Adrenal gland (tissue), 19 donors: Measurements from ENCODE around the gene AJUBA. TPM values are rescaled to one million over a fixed set of nuclear protein-coding genes. Genes with fewer than 3 reads are reported as not detected.

ENCODE experiments used
- DNase-seq, 7 donors: peaks; one replicate each; pipeline ENCODE4 v3.0.0-alpha.2; 2019 to 2020
- H3K27ac ChIP-seq, 5 donors: fragments of 200-600 bp; sonication (generic) in 4 of 5; 1 replicate in 3 of 5; 2 replicates in 2 of 5; pipeline versions ENCODE4 v1.5.1 to v1.8.0; 2016 to 2020; ENCODE audit warnings: mild to moderate bottlenecking in 1 of 5
- H3K27me3 ChIP-seq: fragments of 200-600 bp; 2 replicates; pipeline ENCODE4 v1.8.0; 2021
- H3K36me3 ChIP-seq, 2 donors: fragments of 200-600 bp; replicated peaks in 1 of 2; 1 replicate in 1 of 2; 2 replicates in 1 of 2; pipeline versions ENCODE4 v1.5.1 to v1.8.0; 2018 to 2022
- H3K4me1 ChIP-seq, 2 donors: fragments of 200-600 bp; replicated peaks in 1 of 2; 1 replicate in 1 of 2; 2 replicates in 1 of 2; pipeline versions ENCODE4 v1.5.1 to v1.8.0; 2018 to 2021
- H3K4me3 ChIP-seq, 4 donors: fragments of 200-600 bp; sonication (generic) in 3 of 4; one replicate each; pipeline ENCODE4 v1.5.1; 2016 to 2018
- H3K9me3 ChIP-seq, 3 donors: fragments of 200-600 bp; sonication (generic) in 1 of 3; replicated peaks in 1 of 3; 1 replicate in 2 of 3; 2 replicates in 1 of 3; pipeline versions ENCODE4 v1.5.1 to v1.8.0; 2016 to 2021
- POLR2A ChIP-seq, 2 donors: fragments of 450-650 bp; IDR thresholded peaks; one replicate each; pipeline ENCODE4 v1.6.1; 2017; ENCODE audit warnings: antibody characterized with exemption in 2 of 2, mild to moderate bottlenecking in 2 of 2, moderate library complexity in 1 of 2
- WGBS, 4 donors: extraction: QIAGEN DNeasy Blood & Tissue Kit in 2 of 4; methylation state at CpG; one replicate each; pipeline versions ENCODE4 v1.1.5 to v1.1.7; 2013 to 2017; 5-methylcytosine and 5-hydroxymethylcytosine counted together
- intact Hi-C, 2 donors: fragments of 100-400 bp; cut with DNase I; formaldehyde crosslinking; loops; one replicate each; pipeline versions ENCODE4 v1.14.1 to v1.15.0; 2022 to 2023
- long read RNA-seq, 10 donors: library from polyadenylated mRNA in 3 of 10; unstranded in 2 of 10; stranded (forward) in 1 of 10; transcript quantifications; one replicate each; pipeline ENCODE4 v2.0.0 and lab custom pipeline, GENCODE V29; 2021 to 2026
- polyA plus RNA-seq, 3 donors: library from polyadenylated mRNA; stranded (reverse); fragments of 200-250 nt in 2 of 3; fragments of 350-450 nt in 1 of 3; fragmentation: Illumina TruSeq in 1 of 3; extraction: RNeasy Lipid Tissue Mini Kit (QIAGEN cat#74804) in 1 of 3; gene quantifications; one replicate each; pipeline ENCODE4 v1.2.3, GENCODE V29; 2013 to 2014
- total RNA-seq, 9 donors: library from RNA; depleted of rRNA in 4 of 9; stranded (reverse); fragments of >200 nt in 4 of 9; fragments of 120-200 nt in 1 of 9; fragmentation: NEBNext Ultra II Directional in 1 of 9; extraction: Animal tissue kit (Norgen Biotek cat#: 25700) in 1 of 9; gene quantifications; one replicate each; pipeline versions ENCODE4 v1.1.0 to v1.2.4, GENCODE V29; 2013 to 2023
- TF ChIP-seq, protein P1 (sequence below), 6 experiments: fragments of 450-650 bp in 4 of 6; fragments of 200-600 bp in 2 of 6; sonication (generic) in 1 of 6; IDR thresholded peaks; 1 replicate in 5 of 6; 2 replicates in 1 of 6; pipeline versions ENCODE4 v1.5.1 to v1.8.0; 2016 to 2021; ENCODE audit warnings: antibody characterized with exemption in 6 of 6, mild to moderate bottlenecking in 2 of 6, moderate library complexity in 1 of 6
- donor health status: healthy with polysubstance abuse.
- donor health status: Bipolar disorder and iron deficiency.
- donor health status: DM: yes; HTN: yes; CAD: no.
- donor health status: DM: no; HTN: no; CAD: no.
- donor health status: DM: no; HTN: no; CAD: no.
- donor health status: DM: yes; HTN: yes; CAD: no.

AJUBA gene
- total RNA-seq (10 to 100 TPM in 3 of 9 donors, 1 to 10 TPM in 6; 2.0 to 12.6 (median 6.2) TPM), polyA plus RNA-seq (1 to 10 TPM; 1.4 to 3.6 (median 2.3) TPM)
- long read RNA-seq, donor 1, full-length matches to known transcripts = 1 of 1 reads
- long read RNA-seq, donor 1, partial matches to known transcripts = 0 of 1 reads
- long read RNA-seq, donor 1, other reads (novel, unspliced or antisense) = 0 of 1 reads
- long read RNA-seq, donor 2, full-length matches to known transcripts = 1 of 1 reads
- long read RNA-seq, donor 2, partial matches to known transcripts = 0 of 1 reads
- long read RNA-seq, donor 2, other reads (novel, unspliced or antisense) = 0 of 1 reads
- long read RNA-seq, donor 3 = 0 reads
- long read RNA-seq, donor 4 = 0 reads
- long read RNA-seq, donor 5, full-length matches to known transcripts = 10 of 12 reads
- long read RNA-seq, donor 5, partial matches to known transcripts = 0 of 12 reads
- long read RNA-seq, donor 5, other reads (novel, unspliced or antisense) = 2 of 12 reads
- long read RNA-seq, donor 6, partial matches to known transcripts = 0 of 1 reads
- long read RNA-seq, donor 6, other reads (novel, unspliced or antisense) = 1 of 1 reads
- long read RNA-seq, donor 7 = 0 reads
- long read RNA-seq, donor 8, full-length matches to known transcripts = 1 of 1 reads
- long read RNA-seq, donor 8, partial matches to known transcripts = 0 of 1 reads
- long read RNA-seq, donor 8, other reads (novel, unspliced or antisense) = 0 of 1 reads
- long read RNA-seq, donor 9 = 0 reads
- long read RNA-seq, donor 10 = 0 reads

DNA sequence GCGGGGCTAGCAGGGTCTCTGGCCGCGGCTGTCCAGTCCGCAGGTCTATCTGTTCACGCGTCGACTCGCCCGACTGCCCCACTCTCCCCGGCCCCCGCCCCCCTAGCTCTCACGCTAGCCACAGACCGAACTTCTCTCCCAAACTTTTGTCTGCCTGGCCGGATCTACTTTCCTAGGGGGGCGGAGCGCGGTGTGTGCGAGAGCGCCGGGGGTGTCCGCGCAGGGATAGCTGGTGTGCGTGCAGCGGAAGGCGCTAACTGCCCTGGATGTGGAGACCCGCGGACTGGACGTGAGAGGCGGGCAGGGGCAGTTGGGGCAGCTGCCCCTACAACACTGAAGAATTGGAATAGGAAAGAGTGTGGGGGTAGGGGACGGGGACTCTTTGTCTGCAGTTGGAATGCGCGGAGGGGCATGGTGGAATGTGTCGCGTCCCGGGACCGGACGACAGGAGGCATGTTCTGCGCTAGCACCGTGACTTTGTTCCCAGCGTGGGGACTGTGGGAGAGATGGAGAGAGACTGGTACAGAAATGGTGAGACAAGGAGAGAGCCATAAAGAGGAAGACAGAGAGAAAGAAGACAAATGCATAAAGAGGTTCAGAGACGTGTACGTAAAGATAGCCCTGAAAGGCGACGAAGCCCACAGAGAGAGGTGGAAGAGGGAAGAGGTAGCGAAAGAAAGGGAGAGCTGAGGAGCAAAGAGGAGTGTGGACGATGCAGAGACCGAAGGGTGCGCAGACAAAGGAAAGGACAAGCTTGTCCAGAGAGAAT, at the start of gene AJUBA:
Gene AJUBA (minus strand): TSS at position 75 of the 769 bp plus-strand sequence. CDS start 285 bp downstream, outside the sequence.
- Histone ChIP-seq H3K4me1 (peaks cover 9 to 20% of the 10 kb centered on the region in 2 donors), H3K9me3 (no peaks in the 10 kb centered on the region), H3K36me3 (no peaks in the 10 kb centered on the region), H3K4me3 (peak within 1 kb of the TSS; percentile 35 to 92 (median 54)), H3K27me3 (no peaks in the 10 kb centered on the region), H3K27ac (peak within 1 kb of the TSS in 4 of 5 donors; percentile 0 to 90 (median 50))
- TF ChIP-seq, protein P1, sequence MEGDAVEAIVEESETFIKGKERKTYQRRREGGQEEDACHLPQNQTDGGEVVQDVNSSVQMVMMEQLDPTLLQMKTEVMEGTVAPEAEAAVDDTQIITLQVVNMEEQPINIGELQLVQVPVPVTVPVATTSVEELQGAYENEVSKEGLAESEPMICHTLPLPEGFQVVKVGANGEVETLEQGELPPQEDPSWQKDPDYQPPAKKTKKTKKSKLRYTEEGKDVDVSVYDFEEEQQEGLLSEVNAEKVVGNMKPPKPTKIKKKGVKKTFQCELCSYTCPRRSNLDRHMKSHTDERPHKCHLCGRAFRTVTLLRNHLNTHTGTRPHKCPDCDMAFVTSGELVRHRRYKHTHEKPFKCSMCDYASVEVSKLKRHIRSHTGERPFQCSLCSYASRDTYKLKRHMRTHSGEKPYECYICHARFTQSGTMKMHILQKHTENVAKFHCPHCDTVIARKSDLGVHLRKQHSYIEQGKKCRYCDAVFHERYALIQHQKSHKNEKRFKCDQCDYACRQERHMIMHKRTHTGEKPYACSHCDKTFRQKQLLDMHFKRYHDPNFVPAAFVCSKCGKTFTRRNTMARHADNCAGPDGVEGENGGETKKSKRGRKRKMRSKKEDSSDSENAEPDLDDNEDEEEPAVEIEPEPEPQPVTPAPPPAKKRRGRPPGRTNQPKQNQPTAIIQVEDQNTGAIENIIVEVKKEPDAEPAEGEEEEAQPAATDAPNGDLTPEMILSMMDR (IDR thresholded peaks at IDR 0.05) = peak in 1 of 6 experiments; percentile 19
- peak in 1 of 2 donors; percentile 47 for TF ChIP-seq POLR2A (IDR thresholded peaks at IDR 0.05)
- intact Hi-C loops = loop anchor here in 1 of 2 donors (10.0 kb wide), 1 partner anchor 48 kb away; no protein-coding TSS in a partner anchor
- 0 to 1% (median 1%) methylated on average over 29 to 48 of the region's 48 CpGs for WGBS, 4 donors
- DNase-seq = peak; percentile 82 to 92 (median 87)

DNA sequence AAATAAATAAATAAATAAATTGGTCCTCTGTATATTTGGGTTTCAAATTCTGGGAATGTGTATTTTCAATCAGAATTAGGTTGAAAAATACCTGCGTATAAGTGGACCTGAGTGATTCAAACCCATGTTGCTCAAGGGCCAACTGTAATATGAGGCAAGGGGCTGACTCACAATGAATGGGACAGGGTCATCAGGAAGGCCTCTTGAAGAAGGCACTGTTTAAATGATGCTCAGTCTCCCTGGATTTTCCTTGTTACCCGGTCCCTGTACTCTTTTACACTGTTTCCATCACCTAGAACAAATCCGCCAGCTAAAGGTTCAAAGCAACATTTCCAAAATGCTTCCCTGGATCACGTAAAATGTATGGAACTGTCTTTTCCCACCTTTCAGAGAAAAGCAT, 48.6 kb upstream of the AJUBA start:
- H3K4me1 ChIP-seq = peaks cover 12 to 15% of the 10 kb centered on the region in 2 donors
- no peaks in the 10 kb centered on the region for H3K27me3 ChIP-seq
- H3K9me3 ChIP-seq = no peaks in the 10 kb centered on the region
- TF ChIP-seq, protein P1 (IDR thresholded peaks at IDR 0.05) = no peak
- no peak for TF ChIP-seq POLR2A (IDR thresholded peaks at IDR 0.05)
- DNase-seq = no peak
- peaks cover 0 to 54% of the 10 kb centered on the region in 2 donors for H3K36me3 ChIP-seq
- H3K4me3 ChIP-seq = no peak overlapping the region
- WGBS, 4 donors = 90 to 98% (median 94%) methylated on average over 4 of the region's 4 CpGs
- no peak overlapping the region for H3K27ac ChIP-seq
- intact Hi-C loops = no loop called here

DNA sequence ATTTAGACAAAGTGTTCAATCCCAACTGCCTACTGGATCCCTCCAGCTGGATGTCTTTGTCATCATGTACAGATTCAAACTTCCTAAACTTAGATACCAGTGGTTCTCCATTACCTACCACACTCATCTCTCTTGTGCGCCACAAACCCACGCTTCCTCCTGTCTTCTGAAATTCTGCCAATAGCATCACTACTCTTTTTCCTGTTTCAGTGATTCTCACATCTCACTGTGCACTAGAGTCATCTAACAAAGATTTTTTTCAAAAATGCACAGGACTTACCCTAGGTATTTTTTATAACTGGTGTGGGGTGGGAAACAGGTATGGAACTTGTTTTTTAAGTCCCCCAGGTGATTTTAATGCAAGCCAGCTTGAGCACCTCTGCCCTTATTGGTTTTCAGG, 46.4 kb upstream of the AJUBA start:
- Histone ChIP-seq H3K36me3 (peaks cover 0 to 65% of the 10 kb centered on the region in 2 donors), H3K4me3 (no peak overlapping the region), H3K27ac (no peak overlapping the region), H3K9me3 (no peaks in the 10 kb centered on the region), H3K27me3 (no peaks in the 10 kb centered on the region), H3K4me1 (peaks cover 5 to 8% of the 10 kb centered on the region in 2 donors)
- WGBS, 4 donors = 74 to 81% (median 77%) methylated on average over 2 of the region's 2 CpGs
- intact Hi-C loops = no loop called here
- TF ChIP-seq POLR2A (IDR thresholded peaks at IDR 0.05) = no peak
- TF ChIP-seq, protein P1 (IDR thresholded peaks at IDR 0.05) = no peak
- no peak for DNase-seq
